GM18861 (cell line): ENCODE data around the gene HNRNPF.

Experiments
- ATAC-seq: cut with Tn5 transposase; IDR thresholded peaks from one replicate; pipeline ENCODE4 v1.9.1; 2021; ENCODE audit not compliant: unreplicated experiment

Gene HNRNPF

DNA sequence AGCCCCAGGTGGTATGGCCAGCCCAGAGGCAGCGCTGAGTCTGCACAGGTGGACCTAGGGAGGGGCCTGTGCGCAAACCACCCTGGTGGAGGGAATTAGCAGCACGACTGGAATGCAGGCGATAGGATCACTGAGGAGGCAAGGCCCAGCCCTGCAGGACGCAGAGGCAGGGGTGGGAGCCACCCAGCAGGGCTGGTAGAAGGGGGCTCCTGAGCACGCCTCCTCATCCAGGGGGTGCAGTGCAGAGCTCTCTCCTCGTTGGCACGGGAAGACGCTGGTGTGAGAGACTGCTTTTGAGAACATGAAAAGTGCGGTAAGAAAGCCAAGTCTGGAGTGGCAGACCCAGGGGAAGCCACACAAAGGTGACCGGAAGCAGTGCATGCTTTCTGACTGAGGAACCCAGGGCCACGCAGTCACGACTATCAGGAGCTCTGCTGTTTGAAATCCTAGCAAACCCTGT is 31.5 kb downstream of the HNRNPF start:
- ATAC-seq, result no peak

DNA sequence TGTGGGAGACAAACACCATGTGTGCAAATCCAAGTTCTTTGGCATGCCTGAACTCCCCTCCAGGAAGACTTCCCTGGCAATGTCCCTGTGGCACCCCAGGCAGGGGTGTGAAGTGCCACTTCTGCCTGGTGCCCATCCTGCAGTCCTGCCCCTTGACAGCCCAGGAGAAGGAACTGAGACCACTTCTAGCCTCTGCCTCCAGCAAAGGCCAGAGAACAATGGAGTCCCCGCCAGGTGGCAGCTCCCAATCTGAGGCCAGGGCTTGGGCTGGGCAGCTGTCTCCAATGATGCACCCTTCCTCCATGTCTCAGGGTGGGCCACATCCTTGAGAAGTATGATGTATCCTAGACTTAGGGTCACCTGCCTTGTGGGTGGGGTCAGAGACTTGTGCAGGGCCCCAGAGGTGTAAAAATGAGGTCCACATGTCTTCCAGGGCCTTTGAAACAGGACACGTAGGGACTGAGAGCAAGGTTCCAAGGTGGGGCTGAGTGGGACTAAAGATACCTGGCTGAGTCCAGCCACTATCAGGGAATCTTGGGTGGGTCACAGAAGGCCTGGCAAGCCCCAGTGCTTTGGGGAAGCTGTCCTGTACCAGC is 32.1 kb downstream of the HNRNPF start:
- ATAC-seq, result no peak

DNA sequence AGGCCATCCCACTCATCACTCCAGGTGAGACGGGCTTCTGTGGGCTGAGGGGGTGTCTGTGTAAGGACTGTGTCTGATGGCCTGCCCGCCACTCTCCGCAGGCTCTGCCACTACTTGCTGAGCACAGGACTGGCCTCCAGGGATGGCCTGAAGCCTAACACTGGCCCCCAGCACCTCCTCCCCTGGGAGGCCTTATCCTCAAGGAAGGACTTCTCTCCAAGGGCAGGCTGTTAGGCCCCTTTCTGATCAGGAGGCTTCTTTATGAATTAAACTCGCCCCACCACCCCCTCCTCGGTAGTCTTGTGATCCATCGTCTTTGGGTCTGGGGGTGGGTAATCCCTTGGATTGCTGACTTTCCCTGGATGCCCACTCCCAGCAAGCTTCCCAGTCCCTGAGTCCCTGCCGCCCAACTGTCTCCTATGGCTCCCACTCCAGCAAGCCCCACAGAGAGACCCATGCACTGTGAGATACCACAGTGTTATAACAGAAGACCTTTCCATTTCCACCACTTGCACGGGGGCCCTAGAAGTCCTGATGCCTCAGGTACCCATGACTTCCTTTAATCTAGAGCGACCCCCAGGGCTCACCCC is 32.8 kb downstream of the HNRNPF start:
- ATAC-seq, result no peak

DNA sequence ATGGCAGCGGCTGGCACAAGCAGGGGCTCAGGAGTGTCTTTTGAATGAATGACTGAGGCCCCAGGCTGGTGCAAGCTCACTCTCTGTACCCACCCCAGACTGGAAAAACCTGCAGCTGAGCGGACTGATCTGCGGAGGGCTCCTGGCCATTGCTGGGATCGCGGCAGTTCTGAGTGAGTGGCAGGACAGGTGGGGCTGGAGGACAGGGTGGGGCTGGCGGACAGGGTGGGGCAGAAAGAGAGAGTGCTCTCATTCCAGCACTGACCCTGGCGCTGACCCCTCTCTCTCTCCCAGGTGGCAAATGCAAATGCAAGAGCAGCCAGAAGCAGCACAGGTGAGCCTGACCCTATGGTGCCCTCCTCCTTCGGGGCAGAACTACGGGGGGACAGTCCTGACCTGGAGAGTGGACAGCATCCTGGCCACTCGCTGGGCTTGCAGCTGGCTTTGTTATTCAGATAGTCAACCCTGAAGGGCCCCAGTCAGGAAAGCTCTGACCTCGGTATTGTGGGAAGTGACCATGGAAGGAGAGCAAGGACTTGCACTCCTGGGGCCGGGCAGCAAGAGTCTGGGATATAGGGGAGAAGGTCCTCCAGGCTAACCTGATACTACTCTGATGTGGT is 33.5 kb downstream of the HNRNPF start:
- ATAC-seq, result no peak

DNA sequence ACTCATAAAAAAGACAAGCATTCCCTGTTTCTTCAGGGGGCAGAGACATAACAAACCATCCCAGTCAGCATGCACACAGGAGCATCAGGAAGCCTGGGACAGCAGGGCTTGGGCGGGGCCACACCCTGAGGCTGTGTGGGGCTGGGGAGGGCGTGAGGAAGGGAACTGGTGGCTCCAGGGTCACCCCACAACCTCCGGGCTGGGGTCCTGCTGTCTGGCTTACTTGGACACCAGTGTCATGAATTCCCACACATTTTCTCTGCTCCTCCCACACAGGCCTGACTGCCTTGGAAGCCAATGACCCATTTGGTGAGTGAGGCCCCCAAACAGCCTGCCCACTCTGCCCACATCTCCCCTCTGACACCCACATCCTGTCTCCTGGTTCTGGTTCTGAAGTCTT is 34.8 kb downstream of the HNRNPF start:
- no peak for ATAC-seq

DNA sequence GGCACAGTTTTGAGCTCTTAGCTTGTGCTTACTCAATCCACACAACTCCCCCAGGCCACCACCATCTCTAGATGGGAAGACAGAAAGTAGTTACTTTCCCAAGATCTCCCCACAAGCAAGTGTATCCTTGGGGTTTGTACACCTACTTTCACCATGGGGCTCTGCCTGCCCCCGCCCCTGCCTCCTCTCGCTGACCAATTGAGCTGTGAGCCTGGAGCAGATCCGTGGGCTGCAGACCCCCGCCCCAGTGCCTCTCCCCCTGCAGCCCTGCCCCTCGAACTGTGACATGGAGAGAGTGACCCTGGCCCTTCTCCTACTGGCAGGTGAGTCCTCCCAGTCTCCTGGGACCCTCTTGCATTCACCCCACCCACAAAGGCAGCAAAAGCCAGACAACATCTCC is 35.5 kb downstream of the HNRNPF start:
- no peak for ATAC-seq

DNA sequence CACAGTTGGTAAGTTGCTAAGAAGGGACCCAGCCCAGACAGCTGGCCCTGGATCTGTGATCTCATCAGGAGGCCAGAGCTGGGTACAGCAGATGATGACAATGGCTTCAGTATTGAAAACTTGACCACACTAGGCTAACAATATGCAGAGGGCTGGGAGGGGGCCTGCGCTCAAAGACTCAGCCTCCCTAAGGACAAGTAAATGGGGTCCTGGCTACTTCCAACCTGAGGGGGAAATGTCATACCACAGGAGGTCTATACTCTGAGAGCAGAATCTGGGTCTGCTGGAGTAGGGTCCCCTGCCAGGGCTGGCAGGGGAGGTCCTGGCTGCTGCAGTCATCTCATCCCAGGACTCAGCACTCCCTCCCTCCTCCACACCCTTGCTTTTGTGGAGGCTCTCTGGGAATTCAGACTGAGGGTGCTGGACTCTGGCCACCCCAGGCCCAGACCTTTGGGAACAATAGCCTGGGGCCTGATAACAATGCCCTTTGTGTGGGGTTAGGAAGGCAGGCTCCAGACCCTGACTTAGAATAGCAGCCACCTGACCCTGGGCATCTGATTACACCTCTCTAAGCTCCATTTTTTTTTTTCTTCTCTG is 36.1 kb downstream of the HNRNPF start:
- no peak for ATAC-seq

DNA sequence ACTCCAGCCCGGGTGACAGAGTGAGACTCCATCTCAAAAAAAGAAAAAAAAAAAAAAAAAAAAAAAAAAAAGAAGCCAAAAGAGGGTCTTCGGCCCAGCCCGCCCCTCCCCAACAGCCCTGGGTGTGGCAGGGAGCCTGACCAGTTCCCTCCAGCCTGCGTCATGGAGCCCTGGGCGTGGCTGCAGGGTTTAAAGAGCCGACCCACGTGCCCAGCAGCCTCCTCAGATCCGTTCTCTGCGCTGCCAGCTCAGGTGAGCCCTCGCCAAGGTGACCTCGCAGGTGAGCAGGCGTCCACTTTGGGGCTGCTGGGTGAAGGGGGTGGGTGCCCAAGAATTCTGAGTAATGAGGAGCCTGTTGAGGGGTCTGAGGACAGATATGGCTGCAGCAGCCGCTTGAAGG is 37.6 kb downstream of the HNRNPF start, which contains the start of gene FXYD4:
Gene FXYD4 (plus strand): TSS at position 219 of the 400 bp plus-strand sequence. CDS start 2,111 bp downstream, outside the sequence.
- no peak for ATAC-seq

DNA sequence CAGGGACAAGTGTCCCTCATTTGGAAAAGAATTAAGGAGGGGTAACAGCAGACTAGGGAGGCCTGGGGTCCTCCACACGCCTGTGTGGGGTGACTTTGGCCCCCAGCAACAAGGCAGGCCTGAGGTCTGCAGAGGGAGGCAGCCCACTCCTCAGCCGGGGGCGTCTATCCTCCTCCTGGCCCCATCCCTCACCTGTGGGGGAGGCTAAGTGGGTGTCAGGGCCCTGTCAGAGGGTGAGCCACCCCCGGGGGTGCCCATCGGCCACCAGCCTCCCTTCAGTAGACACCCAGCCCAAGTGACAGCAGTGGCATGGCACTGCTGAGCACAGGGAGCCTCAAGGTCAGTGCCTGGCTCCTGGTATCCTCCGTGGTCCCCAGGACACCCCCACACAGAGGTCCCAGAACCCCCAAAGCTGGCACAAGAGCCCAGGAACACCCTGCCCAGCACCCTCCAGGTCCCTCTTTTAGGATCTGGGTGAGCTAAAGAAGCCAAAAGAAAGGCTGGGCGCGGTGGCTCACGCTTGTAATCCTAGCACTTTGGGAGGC is 38.2 kb downstream of the HNRNPF start:
- ATAC-seq, result no peak

DNA sequence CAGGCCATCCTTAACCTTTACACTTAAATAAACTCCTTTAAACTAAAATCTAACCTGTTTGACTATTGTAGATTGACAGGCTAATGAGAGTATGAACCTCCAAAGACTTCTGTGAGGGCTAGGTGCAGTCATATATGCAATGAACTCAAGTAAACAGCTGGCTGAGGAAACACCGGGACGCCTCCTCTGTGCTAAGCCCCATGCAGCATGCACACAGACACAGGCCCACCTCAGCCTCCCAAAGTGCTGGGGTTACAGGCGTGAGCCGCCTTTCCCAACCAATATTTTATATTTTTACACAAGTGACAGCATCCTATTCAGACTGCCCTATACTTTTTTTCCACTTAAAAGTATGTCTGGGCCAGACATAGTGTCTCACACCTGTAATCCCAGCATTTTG is 39.1 kb downstream of the HNRNPF start:
- ATAC-seq, result no peak

DNA sequence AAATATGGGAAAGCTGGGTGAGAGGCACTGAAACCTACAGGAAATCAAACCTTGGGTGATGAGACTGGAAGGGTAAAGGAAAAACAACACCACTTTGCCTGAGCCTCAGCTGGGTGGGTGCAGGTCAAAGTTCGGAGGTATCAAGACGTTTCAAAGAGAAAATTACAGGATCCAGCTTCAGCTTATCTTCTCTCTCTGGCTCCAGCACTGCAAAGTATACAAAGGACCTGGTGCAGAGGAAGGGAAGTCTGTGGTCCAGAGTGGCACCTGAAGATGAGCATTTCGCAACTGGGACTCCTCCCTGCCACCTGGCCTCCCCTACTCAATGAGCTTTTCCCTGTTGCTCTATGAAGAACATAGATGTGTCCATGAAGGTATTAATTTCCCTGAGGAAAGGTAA is 44.0 kb downstream of the HNRNPF start:
- no peak for ATAC-seq

DNA sequence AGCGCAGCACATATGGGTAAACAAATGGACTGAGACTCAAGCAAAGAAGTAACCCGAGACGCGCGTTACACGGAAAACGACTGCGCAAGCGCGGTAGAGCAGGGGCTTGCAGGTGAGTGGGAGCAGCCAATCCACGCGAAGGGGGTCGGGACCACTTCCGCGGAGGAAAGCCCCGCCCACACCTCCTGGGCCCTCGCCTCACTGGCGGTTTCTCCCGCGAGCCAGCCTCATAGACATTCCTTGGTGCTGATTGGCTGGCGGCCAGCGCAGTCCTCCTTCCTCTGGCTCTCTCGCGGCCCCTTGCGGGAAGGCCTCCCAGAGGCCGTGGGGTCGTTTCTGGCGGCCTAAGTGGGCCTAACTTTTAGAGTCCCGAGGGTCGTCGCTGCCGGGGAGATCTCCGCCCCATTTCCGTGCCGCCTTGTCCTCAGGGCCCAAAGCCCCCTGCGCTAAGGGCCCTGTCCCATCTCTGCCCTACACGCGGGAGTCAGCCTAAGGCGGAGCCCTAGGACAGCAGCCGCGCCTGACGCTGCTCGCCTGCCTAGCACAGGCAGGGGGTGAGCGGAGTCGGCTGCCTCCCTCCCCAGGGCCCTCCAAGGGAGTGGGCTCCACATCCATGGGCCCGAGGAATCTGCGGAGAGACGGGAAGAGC is 46.7 kb downstream of the HNRNPF start:
- ATAC-seq, result peak; percentile 96

DNA sequence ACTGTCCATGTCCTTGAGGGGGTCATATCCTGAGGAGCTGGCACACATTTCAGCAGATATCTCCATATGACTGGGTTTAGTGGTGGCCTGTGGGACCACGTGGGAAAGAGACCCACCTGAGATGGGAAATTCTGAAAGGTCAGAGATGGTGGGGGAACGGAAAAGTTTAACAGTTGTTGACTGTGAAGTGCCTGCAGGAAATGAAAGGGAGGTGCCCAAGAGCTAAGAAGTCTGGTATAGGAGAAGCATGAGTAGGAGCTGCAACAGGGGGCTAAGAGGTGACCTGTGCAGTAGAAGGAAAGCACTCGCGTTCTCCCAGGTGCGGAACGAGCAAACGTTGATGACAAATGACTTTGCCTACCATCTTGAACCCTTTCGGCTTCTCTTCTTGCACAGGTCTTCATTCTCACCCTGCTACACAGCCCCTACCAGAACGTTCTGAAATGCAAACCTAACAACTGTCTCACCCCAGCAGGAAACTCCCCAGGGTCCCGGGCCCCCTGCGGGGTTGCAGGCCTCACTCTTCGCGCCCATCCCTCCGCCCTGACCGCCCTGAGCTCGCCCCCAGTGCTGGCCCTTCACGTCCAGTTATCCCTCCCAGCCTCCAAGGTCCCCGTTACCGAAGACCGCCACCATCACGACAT is 47.3 kb downstream of the HNRNPF start:
- no peak for ATAC-seq

DNA sequence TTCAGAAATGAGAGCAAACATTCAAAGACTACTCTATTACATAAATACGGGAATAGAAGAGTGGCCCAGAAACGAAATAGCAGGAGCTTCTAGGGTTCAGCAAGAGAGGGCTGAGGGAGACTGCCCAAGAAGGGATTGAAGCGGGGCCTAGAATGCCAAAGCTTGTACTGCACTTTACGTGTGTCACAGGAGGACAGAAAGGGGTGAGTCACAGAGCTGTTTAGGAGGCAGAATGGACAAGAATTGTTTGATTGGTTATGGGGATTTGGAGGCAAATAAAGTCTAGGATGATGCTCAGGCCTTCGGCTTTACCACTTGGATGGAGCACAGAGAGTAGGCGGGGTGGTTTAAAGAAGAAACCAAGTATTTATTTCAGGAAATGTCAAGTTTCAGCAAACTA is 48.9 kb downstream of the HNRNPF start:
- no peak for ATAC-seq

DNA sequence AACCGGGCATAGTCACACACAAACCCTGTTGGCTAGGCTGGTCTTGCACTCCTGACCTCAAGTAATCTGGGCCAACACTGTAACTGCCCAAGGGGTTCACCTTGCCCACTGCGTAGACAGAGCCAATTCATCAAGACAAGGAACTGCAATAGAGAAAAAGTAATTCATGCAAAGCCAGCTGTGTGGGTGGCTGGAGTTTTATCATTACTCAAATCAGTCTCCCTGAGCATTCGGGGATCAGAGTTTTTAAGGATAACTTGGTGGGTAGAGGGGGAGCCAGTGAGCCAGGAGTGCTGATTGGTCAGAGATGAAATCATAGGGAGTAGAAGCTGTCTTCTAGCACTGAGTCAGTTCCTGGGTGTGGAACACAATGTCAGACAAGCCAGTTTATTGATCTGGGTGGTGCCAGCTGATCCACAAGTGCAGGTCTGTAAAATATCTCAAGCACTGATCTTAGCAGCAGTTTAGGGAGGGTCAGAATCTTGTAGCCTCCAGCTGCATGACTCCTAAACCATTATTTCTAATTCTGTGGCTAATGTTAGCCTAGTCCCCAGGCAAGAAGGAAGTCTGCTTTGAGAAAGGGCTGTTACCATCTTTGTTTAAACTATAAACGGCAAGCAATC is 53.1 kb downstream of the HNRNPF start:
- no peak for ATAC-seq

DNA sequence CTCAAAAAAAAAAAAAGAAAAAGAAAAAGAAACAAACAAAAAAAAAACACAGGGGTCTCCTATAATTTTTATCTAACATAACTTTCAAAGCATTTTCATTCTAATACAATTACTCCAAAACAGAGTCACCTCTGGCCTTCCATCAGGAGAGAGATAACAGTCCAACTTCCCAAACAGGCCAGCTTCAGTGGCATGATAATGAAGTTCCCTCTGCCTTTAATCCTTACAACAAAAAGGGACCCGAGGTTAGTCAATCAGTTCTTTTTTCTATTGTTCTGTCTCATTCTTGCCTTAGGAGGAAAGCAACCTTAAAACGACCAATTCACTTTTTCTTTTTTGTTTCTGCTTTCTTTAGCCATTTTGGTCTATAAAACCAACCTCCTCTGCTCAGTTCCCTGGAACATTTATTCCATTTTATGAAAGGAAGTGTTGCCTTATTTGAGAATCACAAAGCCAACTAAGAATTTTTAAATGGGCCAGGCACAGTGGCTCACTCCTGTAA is 54.1 kb downstream of the HNRNPF start:
- no peak for ATAC-seq

DNA sequence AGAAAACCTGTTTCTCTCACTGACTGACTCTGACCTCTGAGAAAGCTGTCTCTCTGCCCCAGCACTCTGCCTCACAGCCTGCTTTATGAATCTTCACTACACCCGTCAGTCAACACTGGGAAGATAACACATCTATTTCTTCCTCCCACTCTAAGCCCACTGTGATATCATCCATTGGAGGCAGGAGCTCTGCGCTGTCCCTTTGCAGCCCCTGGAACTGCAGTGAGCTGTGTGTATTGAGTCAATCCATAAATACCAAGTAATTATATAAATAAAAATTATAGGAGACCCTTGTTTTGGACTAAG is 54.7 kb downstream of the HNRNPF start:
- no peak for ATAC-seq

DNA sequence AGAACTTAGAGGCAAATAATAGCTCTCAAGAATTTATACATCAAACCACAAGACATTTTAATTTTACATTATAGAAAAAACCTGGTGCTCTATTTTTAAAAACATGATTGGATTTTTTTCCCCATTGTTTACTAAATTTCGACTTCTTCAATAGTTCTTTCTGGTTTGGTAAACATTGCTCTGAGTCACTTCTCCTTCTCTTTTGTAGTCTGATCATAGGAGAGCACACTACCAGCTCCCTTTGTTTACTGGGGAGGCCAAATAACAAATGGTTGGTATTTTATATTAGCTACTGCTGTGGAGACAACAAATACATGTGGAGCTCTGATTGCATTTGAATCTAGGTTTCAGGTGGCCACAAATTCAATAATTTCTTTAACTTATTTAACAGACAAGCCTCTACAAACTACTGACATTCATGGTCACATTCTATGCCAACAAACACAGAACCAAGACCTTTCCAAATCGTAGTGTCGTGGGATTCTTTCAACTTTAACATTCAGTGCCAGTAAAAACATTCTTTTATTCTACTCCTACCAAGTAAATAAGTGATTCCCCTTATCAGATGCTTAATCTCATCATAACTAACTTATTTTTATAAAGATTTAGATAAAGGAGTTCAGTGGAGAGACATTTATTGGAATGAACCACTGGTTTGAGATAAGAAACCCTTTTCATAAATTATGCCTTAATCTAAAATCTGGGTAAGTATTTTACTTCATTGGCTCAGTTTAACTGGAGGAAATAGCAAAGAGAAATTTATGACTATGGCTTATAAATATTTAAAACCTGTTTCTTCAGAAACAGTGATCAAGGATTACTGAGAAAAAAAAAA is 55.3 kb downstream of the HNRNPF start:
- no peak for ATAC-seq

DNA sequence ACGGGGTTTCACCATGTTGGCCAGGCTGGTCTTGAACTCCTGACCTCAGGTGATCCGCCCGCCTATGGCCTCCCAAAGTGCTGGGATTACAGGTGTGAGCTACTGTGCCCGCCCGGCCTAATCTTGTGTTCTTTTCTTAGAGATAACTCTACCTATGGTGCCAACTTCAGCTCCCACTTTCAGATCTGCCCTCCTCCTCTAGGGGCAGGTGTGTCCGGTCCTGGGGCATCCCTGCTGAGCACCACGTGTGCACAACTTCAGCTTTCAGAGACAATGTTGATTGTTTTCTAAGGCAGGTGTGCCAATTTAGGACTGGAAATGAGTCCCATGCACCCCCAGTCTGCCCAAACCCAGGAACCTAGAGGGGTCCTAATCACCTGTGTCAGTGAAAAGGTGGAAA is 56.0 kb downstream of the HNRNPF start:
- ATAC-seq, result no peak

DNA sequence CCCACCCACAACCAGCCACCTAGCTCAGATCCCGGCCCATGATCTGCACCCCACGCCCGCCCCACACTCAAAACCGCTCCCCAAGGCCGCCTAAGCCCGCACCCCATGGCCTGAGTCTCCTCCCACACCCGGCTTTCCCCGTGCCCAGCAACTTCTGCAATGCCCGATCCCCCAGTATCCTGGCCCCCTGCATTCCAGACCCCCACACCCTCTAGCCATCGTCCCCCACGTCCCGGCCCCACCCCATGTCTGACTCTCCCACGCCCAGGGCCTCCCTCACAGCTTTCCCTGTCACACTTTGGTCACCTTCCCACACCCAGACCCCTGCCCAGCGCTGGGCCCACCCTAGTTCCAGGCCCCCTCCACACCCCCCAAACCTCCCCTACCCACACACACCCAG is 57.7 kb downstream of the HNRNPF start:
- no peak for ATAC-seq
